PC-9 (cell line): ENCODE data around the gene NPTX1. TPM values are rescaled to one million over a fixed set of nuclear protein-coding genes. Genes with fewer than 3 reads are reported as not detected.

ENCODE experiments used
- BruUV-seq: library from RNA; stranded (reverse); fragments of 400-500 nt; replicated peaks from 2 replicates; lab custom pipeline; 2021; lab: Mats Ljungman, UMichigan
- CTCF ChIA-PET: fragments of 300-600 bp; sonication (Branson Sonifier 250); formaldehyde crosslinking; loops from one replicate; lab custom pipeline; 2022; ENCODE audit warnings: antibody characterized with exemption; lab: Charles Lee
- POLR2A ChIA-PET: fragments of 300-600 bp; sonication (Branson Sonifier 250); formaldehyde crosslinking; loops from one replicate; lab custom pipeline; 2022; ENCODE audit warnings: antibody characterized with exemption; ENCODE audit not compliant: unreplicated experiment; lab: Charles Lee
- DNase-seq, 2 experiments: peaks; one replicate each; pipeline versions ENCODE4 v3.0.0 to v3.0.0-alpha.2; 2015 to 2022; ENCODE audit warnings: mixed read lengths in 1 of 2
- H2AFZ ChIP-seq: fragments of 200-600 bp; sonication (generic); 2 replicates; pipeline ENCODE4 v1.8.1; 2017; ENCODE audit warnings: antibody characterized with exemption
- H3F3A ChIP-seq: fragments of 200-600 bp; sonication (generic); 2 replicates; pipeline ENCODE4 v1.8.1; 2017; ENCODE audit warnings: antibody characterized with exemption, mild to moderate bottlenecking, low read depth; ENCODE audit not compliant: insufficient read depth
- H3K27ac ChIP-seq: fragments of 200-600 bp; sonication (generic); 2 replicates; pipeline ENCODE4 v1.6.1; 2016; ENCODE audit warnings: mixed run types
- H3K27me3 ChIP-seq: fragments of 200-600 bp; sonication (generic); 2 replicates; pipeline ENCODE4 v1.6.1; 2016; ENCODE audit warnings: low read depth, mixed run types; ENCODE audit not compliant: insufficient read depth
- H3K36me3 ChIP-seq: fragments of 200-600 bp; sonication (generic); 2 replicates; pipeline ENCODE4 v1.6.1; 2016; ENCODE audit warnings: low read depth, mixed run types
- H3K4me1 ChIP-seq: fragments of 200-600 bp; sonication (generic); replicated peaks from 2 replicates; pipeline ENCODE4 v1.6.1; 2016; ENCODE audit warnings: mixed run types; ENCODE audit not compliant: insufficient read depth
- H3K4me2 ChIP-seq: fragments of 200-600 bp; sonication (generic); 2 replicates; pipeline ENCODE4 v1.6.1; 2017; ENCODE audit warnings: mixed run types
- H3K4me3 ChIP-seq: fragments of 200-600 bp; sonication (generic); 2 replicates; pipeline ENCODE4 v1.6.1; 2016; ENCODE audit warnings: mixed run types
- H3K79me2 ChIP-seq: fragments of 200-600 bp; sonication (generic); 2 replicates; pipeline ENCODE4 v1.6.1; 2017; ENCODE audit warnings: low read depth, mixed run types
- H3K9me2 ChIP-seq: fragments of 200-600 bp; sonication (generic); 2 replicates; pipeline ENCODE4 v1.8.1; 2017; ENCODE audit warnings: mild to moderate bottlenecking; ENCODE audit not compliant: insufficient read depth
- H3K9me3 ChIP-seq: fragments of 200-600 bp; sonication (generic); 2 replicates; pipeline ENCODE4 v1.8.1; 2016; ENCODE audit warnings: low read depth; ENCODE audit not compliant: insufficient read depth
- H4K20me1 ChIP-seq: fragments of 200-600 bp; sonication (generic); 2 replicates; pipeline ENCODE4 v1.8.1; 2017; ENCODE audit not compliant: insufficient read depth
- EZH2 ChIP-seq: fragments of 200-600 bp; sonication (generic); IDR thresholded peaks from 2 replicates; pipeline ENCODE4 v1.8.0; 2017; ENCODE audit warnings: antibody characterized with exemption, low read depth
- intact Hi-C: fragments of 100-400 bp; cut with micrococcal nuclease; formaldehyde crosslinking; loops from one replicate; pipeline ENCODE4 v1.10.0; 2022; ENCODE audit not compliant: unreplicated experiment
- total RNA-seq: library from RNA; stranded (reverse); gene quantifications from 2 replicates; pipeline ENCODE4 v1.2.3, GENCODE V29; 2021
- TF ChIP-seq, protein P1 (sequence below): fragments of 200-600 bp; sonication (generic); conservative IDR thresholded peaks from 2 replicates; pipeline ENCODE4 v1.6.1; 2017; ENCODE audit warnings: mixed run types, antibody characterized with exemption, mild to moderate bottlenecking, moderate library complexity

Gene NPTX1
- total RNA-seq, 1 experiment from 2014 or later, result 6.9 TPM

DNA sequence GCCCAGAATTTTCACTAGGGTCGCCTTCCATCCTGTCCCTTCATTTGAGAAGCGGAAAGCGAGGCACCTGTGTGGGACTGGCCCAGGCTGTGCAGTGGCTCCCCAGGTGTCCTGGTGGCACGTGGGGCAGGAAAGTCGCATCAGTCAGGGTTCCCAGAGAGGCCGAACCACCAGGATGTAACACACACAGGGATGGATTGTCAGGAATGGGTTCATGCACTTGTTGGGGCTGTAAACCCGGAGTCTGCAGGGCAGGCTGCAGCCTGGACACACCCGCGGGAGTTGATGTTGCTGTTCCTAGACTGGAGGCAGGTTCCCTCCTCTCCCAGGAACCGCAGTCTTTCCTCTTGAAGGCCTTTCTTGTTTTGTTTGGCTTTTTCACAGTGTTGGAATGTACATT is 37.5 kb upstream of the NPTX1 start:
- intact Hi-C loops, result no loop called here
- H3K4me3 ChIP-seq, result no peak overlapping the region
- TF ChIP-seq, protein P1, sequence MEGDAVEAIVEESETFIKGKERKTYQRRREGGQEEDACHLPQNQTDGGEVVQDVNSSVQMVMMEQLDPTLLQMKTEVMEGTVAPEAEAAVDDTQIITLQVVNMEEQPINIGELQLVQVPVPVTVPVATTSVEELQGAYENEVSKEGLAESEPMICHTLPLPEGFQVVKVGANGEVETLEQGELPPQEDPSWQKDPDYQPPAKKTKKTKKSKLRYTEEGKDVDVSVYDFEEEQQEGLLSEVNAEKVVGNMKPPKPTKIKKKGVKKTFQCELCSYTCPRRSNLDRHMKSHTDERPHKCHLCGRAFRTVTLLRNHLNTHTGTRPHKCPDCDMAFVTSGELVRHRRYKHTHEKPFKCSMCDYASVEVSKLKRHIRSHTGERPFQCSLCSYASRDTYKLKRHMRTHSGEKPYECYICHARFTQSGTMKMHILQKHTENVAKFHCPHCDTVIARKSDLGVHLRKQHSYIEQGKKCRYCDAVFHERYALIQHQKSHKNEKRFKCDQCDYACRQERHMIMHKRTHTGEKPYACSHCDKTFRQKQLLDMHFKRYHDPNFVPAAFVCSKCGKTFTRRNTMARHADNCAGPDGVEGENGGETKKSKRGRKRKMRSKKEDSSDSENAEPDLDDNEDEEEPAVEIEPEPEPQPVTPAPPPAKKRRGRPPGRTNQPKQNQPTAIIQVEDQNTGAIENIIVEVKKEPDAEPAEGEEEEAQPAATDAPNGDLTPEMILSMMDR, result no peak
- no peak for TF ChIP-seq EZH2
- H3F3A ChIP-seq, result no peaks in the 10 kb centered on the region
- no TSS peak for BruUV-seq
- DNase-seq, result no peak
- H3K36me3 ChIP-seq, result no peaks in the 10 kb centered on the region
- ChIA-PET CTCF (no interaction called here), POLR2A (no interaction called here)
- no peak overlapping the region for H2AFZ ChIP-seq
- H3K4me1 ChIP-seq, result no peaks in the 10 kb centered on the region
- no peaks in the 10 kb centered on the region for H3K9me3 ChIP-seq
- H4K20me1 ChIP-seq, result no peaks in the 10 kb centered on the region
- no peak overlapping the region for H3K4me2 ChIP-seq
- H3K27ac ChIP-seq, result no peak overlapping the region
- H3K27me3 ChIP-seq, result no peaks in the 10 kb centered on the region; the same call in 1 of the 2 replicates
- no peaks in the 10 kb centered on the region for H3K9me2 ChIP-seq
- no peaks in the 10 kb centered on the region for H3K79me2 ChIP-seq

DNA sequence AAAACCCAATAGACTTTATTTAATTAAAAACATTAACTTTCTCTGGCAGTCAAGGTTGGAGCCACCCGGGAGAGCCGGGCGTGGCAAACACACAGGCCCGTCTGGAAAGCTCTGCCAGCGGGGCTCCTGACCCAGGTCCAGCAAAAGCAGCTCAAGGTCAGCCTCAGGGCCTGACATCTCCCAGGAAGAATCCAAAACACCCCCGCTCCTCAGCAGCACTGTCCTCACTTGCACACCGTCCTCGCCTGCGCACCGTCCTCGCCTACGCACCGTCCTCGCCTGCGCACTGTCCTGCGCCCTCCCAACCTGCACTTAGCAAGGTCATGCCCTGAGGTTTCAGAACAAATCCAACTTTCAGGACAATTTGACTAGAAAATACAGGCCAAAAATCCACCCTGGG is 36.8 kb upstream of the NPTX1 start:
- H3K4me3 ChIP-seq, result no peak overlapping the region
- H2AFZ ChIP-seq, result no peak overlapping the region
- H3K36me3 ChIP-seq, result no peaks in the 10 kb centered on the region
- H3K79me2 ChIP-seq, result no peaks in the 10 kb centered on the region
- TF ChIP-seq, protein P1, result no peak
- TF ChIP-seq EZH2, result no peak
- CTCF ChIA-PET, result no interaction called here
- intact Hi-C loops, result no loop called here
- H4K20me1 ChIP-seq, result no peaks in the 10 kb centered on the region
- no peak overlapping the region for H3K4me2 ChIP-seq
- H3K27ac ChIP-seq, result no peak overlapping the region
- POLR2A ChIA-PET, result no interaction called here
- H3K9me2 ChIP-seq, result no peaks in the 10 kb centered on the region
- no TSS peak for BruUV-seq
- no peaks in the 10 kb centered on the region; the same call in 1 of the 2 replicates for H3K27me3 ChIP-seq
- no peak for DNase-seq
- H3K9me3 ChIP-seq, result no peaks in the 10 kb centered on the region
- no peaks in the 10 kb centered on the region for H3F3A ChIP-seq
- H3K4me1 ChIP-seq, result no peaks in the 10 kb centered on the region

DNA sequence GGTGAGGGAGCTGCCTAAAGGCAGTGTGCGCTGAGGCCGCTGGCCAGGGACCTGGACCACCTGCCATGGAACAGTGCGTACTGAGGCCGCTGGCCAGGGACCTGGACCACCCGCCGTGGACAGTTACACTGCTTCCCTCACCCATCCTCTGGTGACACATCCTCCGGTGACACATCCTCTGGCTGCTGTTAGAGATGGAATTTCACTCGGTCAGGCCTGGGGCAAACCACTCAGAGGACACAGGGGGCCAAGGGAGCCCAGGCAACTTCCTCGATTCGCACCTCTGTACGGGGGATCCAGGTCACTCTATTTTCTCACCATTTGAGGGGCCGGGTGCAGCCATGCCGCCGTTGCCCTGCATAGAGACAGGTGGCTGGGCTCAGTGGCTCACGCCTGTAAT is 35.8 kb upstream of the NPTX1 start:
- H3K9me2 ChIP-seq, result no peaks in the 10 kb centered on the region
- ChIA-PET CTCF (no interaction called here), POLR2A (no interaction called here)
- H3K27me3 ChIP-seq, result peaks cover 5% of the 10 kb centered on the region; the same call in 1 of the 2 replicates
- H3K36me3 ChIP-seq, result no peaks in the 10 kb centered on the region
- no peak overlapping the region for H2AFZ ChIP-seq
- H3K27ac ChIP-seq, result no peak overlapping the region
- intact Hi-C loops, result no loop called here
- H3F3A ChIP-seq, result no peaks in the 10 kb centered on the region
- no peaks in the 10 kb centered on the region for H3K79me2 ChIP-seq
- no peaks in the 10 kb centered on the region for H3K4me1 ChIP-seq
- BruUV-seq, result no TSS peak
- DNase-seq, result no peak
- no peaks in the 10 kb centered on the region for H3K9me3 ChIP-seq
- no peaks in the 10 kb centered on the region for H4K20me1 ChIP-seq
- TF ChIP-seq EZH2, result no peak
- TF ChIP-seq, protein P1, result no peak
- no peak overlapping the region for H3K4me3 ChIP-seq
- no peak overlapping the region for H3K4me2 ChIP-seq
